HEK293 (cell line): ENCODE data around the gene LMO7.

Experiments
- CTCF ChIA-PET: fragments of 350-600 bp; formaldehyde crosslinking; extraction: SDS; loops from one replicate; lab custom pipeline; 2021; ENCODE audit warnings: antibody characterized with exemption; lab: Yijun Ruan, JAX
- POLR2A ChIA-PET: fragments of 300-600 bp; formaldehyde crosslinking; extraction: SDS; loops from one replicate; lab custom pipeline; 2020; ENCODE audit warnings: antibody characterized with exemption, inconsistent platforms; lab: Yijun Ruan, JAX
- H3K27ac ChIP-seq: fragments of 200-500 bp; sonication (Bioruptor generic); 2 replicates; pipeline ENCODE4 v1.5.1; 2014; ENCODE audit warnings: low read depth, low read length, control low read depth, inconsistent platforms; ENCODE audit errors: extremely low read depth
- H3K36me3 ChIP-seq, 2 experiments: fragments of 200-500 bp in 1 of 2; sonication (Bioruptor generic) in 1 of 2; 1 replicate in 1 of 2; 2 replicates in 1 of 2; pipeline ENCODE4 v1.5.1; 2014 to 2017; ENCODE audit warnings: inconsistent platforms in 2 of 2, low read length in 2 of 2; ENCODE audit not compliant: control insufficient read depth in 2 of 2, insufficient read depth in 1 of 2
- H3K4me1 ChIP-seq: fragments of 200-500 bp; sonication (Bioruptor generic); 2 replicates; pipeline ENCODE4 v1.5.1; 2014; ENCODE audit warnings: mild to moderate bottlenecking, low read length, inconsistent platforms; ENCODE audit not compliant: control insufficient read depth, insufficient read depth
- H3K4me3 ChIP-seq: 2 replicates; pipeline ENCODE4 v1.5.1; 2011; ENCODE audit warnings: low read depth, mild to moderate bottlenecking, control low read depth, low read length, moderate library complexity
- H3K9me3 ChIP-seq: fragments of 200-500 bp; sonication (Bioruptor generic); 2 replicates; pipeline ENCODE4 v1.5.1; 2014; ENCODE audit warnings: low read depth, low read length, inconsistent platforms; ENCODE audit not compliant: control insufficient read depth, insufficient read depth
- BCL11B ChIP-seq: fragments of 450-650 bp; formaldehyde crosslinking; IDR thresholded peaks from 2 replicates; pipeline ENCODE4 v1.5.1; 2016; ENCODE audit warnings: low read depth, missing biosample characterization, missing genetic modification characterization
- KLF1 ChIP-seq: fragments of 450-650 bp; formaldehyde crosslinking; IDR thresholded peaks from 2 replicates; pipeline ENCODE4 v1.5.1; 2016; ENCODE audit warnings: missing biosample characterization, missing genetic modification characterization
- KLF8 ChIP-seq: fragments of 450-650 bp; formaldehyde crosslinking; IDR thresholded peaks from 2 replicates; pipeline ENCODE4 v1.5.1; 2016; ENCODE audit warnings: missing biosample characterization, missing genetic modification characterization
- MEIS1 ChIP-seq: sonication (generic); formaldehyde crosslinking; IDR thresholded peaks from 2 replicates; pipeline ENCODE4 v1.8.1; 2022; ENCODE audit warnings: missing genetic modification reagents, mild to moderate bottlenecking, borderline replicate concordance
- SP3 ChIP-seq: fragments of 450-650 bp; formaldehyde crosslinking; IDR thresholded peaks from 2 replicates; pipeline ENCODE4 v1.5.1; 2016; ENCODE audit warnings: missing biosample characterization, missing genetic modification characterization
- ZNF174 ChIP-seq: fragments of 450-650 bp; formaldehyde crosslinking; IDR thresholded peaks from 2 replicates; pipeline ENCODE4 v1.5.0; 2017; ENCODE audit warnings: missing biosample characterization, mild to moderate bottlenecking, missing genetic modification characterization
- ZNF202 ChIP-seq: fragments of 450-650 bp; formaldehyde crosslinking; IDR thresholded peaks from 2 replicates; pipeline ENCODE4 v1.5.1; 2016; ENCODE audit warnings: missing biosample characterization, missing genetic modification characterization, borderline replicate concordance
- ZNF248 ChIP-seq: fragments of 450-650 bp; formaldehyde crosslinking; IDR thresholded peaks from 2 replicates; pipeline ENCODE4 v1.5.1; 2017; ENCODE audit warnings: missing biosample characterization, missing genetic modification characterization
- ZNF311 ChIP-seq: fragments of 450-650 bp; formaldehyde crosslinking; IDR thresholded peaks from 2 replicates; pipeline ENCODE4 v1.5.1; 2017; ENCODE audit warnings: missing biosample characterization, missing genetic modification characterization, borderline replicate concordance
- ZNF48 ChIP-seq: fragments of 450-650 bp; formaldehyde crosslinking; IDR thresholded peaks from 2 replicates; pipeline ENCODE4 v1.5.1; 2016; ENCODE audit warnings: missing biosample characterization, missing genetic modification characterization
- ZNF610 ChIP-seq: fragments of 450-650 bp; formaldehyde crosslinking; IDR thresholded peaks from 2 replicates; pipeline ENCODE4 v1.5.1; 2016; ENCODE audit warnings: missing biosample characterization, missing genetic modification characterization, borderline replicate concordance
- ZNF664 ChIP-seq: fragments of 450-650 bp; formaldehyde crosslinking; IDR thresholded peaks from 2 replicates; pipeline ENCODE4 v1.5.1; 2016; ENCODE audit warnings: missing biosample characterization, missing genetic modification characterization
- ZNF830 ChIP-seq: fragments of 450-650 bp; IDR thresholded peaks from 2 replicates; pipeline ENCODE4 v1.5.0; 2018; ENCODE audit warnings: missing biosample characterization, missing genetic modification characterization, low read depth, mild to moderate bottlenecking, moderate library complexity
- TF ChIP-seq, protein P1 (sequence below): fragments of 450-650 bp; formaldehyde crosslinking; IDR thresholded peaks from 2 replicates; pipeline ENCODE4 v1.5.1; 2016; ENCODE audit warnings: missing biosample characterization, missing genetic modification characterization, borderline replicate concordance
- TF ChIP-seq, protein P2 (sequence below): fragments of 450-650 bp; formaldehyde crosslinking; IDR thresholded peaks from 2 replicates; pipeline ENCODE4 v1.5.1; 2017; ENCODE audit warnings: missing biosample characterization, mild to moderate bottlenecking, missing genetic modification characterization, moderate library complexity
- TF ChIP-seq, protein P3 (sequence below): fragments of 450-650 bp; formaldehyde crosslinking; IDR thresholded peaks from 2 replicates; pipeline ENCODE4 v1.5.1; 2016; ENCODE audit warnings: missing biosample characterization, missing genetic modification characterization
- TF ChIP-seq, protein P4 (sequence below): fragments of 450-650 bp; formaldehyde crosslinking; IDR thresholded peaks from 2 replicates; pipeline ENCODE4 v1.5.1; 2016; ENCODE audit warnings: missing biosample characterization, missing genetic modification characterization
- TF ChIP-seq, protein P5 (sequence below): fragments of 450-650 bp; formaldehyde crosslinking; optimal IDR thresholded peaks from 2 replicates; pipeline ENCODE3; 2016; ENCODE audit warnings: missing biosample characterization, mild to moderate bottlenecking, missing genetic modification characterization
- TF ChIP-seq, protein P6 (sequence below): fragments of 450-650 bp; formaldehyde crosslinking; IDR thresholded peaks from 2 replicates; pipeline ENCODE4 v1.5.1; 2017; ENCODE audit warnings: missing biosample characterization, missing genetic modification characterization
- TF ChIP-seq, protein P7 (sequence below): fragments of 450-650 bp; formaldehyde crosslinking; IDR thresholded peaks from 2 replicates; pipeline ENCODE4 v1.5.1; 2016; ENCODE audit warnings: missing biosample characterization, missing genetic modification characterization

The LMO7 gene

DNA sequence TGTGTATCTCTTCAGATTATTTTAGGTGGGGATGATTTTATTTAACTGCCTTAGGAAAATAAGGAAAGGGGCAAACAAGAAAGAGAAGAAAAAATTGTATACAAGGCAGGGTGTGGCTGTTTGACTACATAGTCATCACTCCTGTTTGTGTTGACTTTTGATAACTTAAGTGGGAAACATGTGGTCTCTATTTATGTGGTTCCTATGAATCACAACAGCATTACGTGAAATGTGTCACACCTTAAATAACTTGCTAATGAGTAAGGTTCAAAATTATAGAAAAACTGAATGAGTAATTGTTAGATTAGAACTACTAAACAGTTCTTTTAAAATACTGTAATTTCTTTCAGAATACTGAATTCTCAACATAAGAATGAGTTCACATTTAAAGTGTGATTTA lies 69.3 kb downstream of the LMO7 start (continued):
- TF ChIP-seq, protein P1, sequence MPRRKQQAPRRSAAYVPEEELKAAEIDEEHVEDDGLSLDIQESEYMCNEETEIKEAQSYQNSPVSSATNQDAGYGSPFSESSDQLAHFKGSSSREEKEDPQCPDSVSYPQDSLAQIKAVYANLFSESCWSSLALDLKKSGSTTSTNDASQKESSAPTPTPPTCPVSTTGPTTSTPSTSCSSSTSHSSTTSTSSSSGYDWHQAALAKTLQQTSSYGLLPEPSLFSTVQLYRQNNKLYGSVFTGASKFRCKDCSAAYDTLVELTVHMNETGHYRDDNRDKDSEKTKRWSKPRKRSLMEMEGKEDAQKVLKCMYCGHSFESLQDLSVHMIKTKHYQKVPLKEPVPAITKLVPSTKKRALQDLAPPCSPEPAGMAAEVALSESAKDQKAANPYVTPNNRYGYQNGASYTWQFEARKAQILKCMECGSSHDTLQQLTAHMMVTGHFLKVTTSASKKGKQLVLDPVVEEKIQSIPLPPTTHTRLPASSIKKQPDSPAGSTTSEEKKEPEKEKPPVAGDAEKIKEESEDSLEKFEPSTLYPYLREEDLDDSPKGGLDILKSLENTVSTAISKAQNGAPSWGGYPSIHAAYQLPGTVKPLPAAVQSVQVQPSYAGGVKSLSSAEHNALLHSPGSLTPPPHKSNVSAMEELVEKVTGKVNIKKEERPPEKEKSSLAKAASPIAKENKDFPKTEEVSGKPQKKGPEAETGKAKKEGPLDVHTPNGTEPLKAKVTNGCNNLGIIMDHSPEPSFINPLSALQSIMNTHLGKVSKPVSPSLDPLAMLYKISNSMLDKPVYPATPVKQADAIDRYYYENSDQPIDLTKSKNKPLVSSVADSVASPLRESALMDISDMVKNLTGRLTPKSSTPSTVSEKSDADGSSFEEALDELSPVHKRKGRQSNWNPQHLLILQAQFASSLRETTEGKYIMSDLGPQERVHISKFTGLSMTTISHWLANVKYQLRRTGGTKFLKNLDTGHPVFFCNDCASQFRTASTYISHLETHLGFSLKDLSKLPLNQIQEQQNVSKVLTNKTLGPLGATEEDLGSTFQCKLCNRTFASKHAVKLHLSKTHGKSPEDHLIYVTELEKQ = peak; percentile 53; the same call in 1 of the 2 replicates
- TF ChIP-seq KLF1 (tag by site-specific recombination) = peak; percentile 60
- TF ChIP-seq ZNF174 = no peak
- TF ChIP-seq SP3 (tag by site-specific recombination) = 0 out of 2 replicates have a peak, but pooled peaks have one; percentile 17
- 0 out of 2 replicates have a peak, but pooled peaks have one; percentile 37 for TF ChIP-seq KLF8
- TF ChIP-seq, protein P2, sequence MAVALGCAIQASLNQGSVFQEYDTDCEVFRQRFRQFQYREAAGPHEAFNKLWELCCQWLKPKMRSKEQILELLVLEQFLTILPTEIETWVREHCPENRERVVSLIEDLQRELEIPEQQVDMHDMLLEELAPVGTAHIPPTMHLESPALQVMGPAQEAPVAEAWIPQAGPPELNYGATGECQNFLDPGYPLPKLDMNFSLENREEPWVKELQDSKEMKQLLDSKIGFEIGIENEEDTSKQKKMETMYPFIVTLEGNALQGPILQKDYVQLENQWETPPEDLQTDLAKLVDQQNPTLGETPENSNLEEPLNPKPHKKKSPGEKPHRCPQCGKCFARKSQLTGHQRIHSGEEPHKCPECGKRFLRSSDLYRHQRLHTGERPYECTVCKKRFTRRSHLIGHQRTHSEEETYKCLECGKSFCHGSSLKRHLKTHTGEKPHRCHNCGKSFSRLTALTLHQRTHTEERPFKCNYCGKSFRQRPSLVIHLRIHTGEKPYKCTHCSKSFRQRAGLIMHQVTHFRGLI (tag by site-specific recombination) = no peak
- no peak for TF ChIP-seq ZNF311
- TF ChIP-seq, protein P3, sequence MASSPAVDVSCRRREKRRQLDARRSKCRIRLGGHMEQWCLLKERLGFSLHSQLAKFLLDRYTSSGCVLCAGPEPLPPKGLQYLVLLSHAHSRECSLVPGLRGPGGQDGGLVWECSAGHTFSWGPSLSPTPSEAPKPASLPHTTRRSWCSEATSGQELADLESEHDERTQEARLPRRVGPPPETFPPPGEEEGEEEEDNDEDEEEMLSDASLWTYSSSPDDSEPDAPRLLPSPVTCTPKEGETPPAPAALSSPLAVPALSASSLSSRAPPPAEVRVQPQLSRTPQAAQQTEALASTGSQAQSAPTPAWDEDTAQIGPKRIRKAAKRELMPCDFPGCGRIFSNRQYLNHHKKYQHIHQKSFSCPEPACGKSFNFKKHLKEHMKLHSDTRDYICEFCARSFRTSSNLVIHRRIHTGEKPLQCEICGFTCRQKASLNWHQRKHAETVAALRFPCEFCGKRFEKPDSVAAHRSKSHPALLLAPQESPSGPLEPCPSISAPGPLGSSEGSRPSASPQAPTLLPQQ (tag by site-specific recombination) = peak; percentile 85

DNA sequence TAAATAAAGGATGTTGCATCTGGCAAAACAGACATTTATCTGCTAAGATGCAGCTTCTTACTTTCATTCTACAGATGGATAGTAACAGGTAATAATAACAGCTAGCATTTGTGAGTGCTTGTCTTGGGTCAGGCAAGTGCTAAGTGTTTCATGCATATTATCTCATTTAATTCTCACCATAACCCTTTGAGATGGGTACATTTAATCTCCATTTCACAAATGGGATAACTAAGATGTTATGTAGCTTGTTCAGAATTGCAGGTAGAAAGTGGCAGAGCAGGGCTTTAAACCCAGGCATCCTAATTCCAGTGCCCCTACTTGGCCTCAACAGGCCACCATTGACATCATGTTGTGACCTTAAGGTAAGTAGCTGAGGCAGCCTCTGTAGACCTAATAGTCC lies 69.8 kb downstream of the LMO7 start:
- ChIA-PET POLR2A (interaction anchor here (0.6 kb wide), 1 partner anchor 90 kb away, joined by 3 read pairs; no protein-coding TSS in a partner anchor), CTCF (interaction anchor here (1.0 to 2.6 kb wide), 3 partner anchors 10 to 164 kb away, joined by 4 to 10 read pairs (median 7); no protein-coding TSS in a partner anchor)

DNA sequence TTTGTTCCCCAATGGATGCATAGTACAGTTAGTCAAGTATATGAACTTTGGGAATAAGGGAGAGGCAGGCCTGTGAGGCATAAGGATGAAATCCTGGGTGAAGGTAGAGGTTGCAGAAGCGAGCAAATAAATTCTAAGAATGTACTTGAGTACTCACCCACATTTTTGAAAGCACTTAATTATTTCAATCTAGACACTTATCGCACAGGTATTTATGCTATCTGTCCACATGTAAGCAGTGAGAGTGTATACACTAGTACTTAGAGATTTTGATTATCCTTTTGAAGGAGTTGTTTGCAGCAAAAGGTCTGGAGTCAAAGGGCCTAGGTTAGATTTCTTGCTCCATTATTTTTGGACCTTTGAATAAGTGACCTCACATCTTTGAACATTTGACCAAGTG lies 77.7 kb downstream of the LMO7 start:
- Histone ChIP-seq H3K9me3 (no peaks in the 10 kb centered on the region), H3K4me1 (no peaks in the 10 kb centered on the region), H3K4me3 (no peak overlapping the region), H3K36me3 (no peaks in the 10 kb centered on the region), H3K27ac (no peak overlapping the region)
- TF ChIP-seq, protein P4, sequence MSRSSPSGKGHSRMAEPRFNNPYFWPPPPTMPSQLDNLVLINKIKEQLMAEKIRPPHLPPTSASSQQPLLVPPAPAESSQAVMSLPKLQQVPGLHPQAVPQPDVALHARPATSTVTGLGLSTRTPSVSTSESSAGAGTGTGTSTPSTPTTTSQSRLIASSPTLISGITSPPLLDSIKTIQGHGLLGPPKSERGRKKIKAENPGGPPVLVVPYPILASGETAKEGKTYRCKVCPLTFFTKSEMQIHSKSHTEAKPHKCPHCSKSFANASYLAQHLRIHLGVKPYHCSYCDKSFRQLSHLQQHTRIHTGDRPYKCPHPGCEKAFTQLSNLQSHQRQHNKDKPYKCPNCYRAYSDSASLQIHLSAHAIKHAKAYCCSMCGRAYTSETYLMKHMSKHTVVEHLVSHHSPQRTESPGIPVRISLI (tag by site-specific recombination) = no peak
- TF ChIP-seq ZNF610 (tag by site-specific recombination) (no peak), ZNF202 (tag by site-specific recombination) (no peak), ZNF830 (tag by site-specific recombination) (no peak), MEIS1 (CRISPR knock-in tag) (no peak), ZNF48 (tag by site-specific recombination) (no peak), BCL11B (no peak)
- TF ChIP-seq, protein P5, sequence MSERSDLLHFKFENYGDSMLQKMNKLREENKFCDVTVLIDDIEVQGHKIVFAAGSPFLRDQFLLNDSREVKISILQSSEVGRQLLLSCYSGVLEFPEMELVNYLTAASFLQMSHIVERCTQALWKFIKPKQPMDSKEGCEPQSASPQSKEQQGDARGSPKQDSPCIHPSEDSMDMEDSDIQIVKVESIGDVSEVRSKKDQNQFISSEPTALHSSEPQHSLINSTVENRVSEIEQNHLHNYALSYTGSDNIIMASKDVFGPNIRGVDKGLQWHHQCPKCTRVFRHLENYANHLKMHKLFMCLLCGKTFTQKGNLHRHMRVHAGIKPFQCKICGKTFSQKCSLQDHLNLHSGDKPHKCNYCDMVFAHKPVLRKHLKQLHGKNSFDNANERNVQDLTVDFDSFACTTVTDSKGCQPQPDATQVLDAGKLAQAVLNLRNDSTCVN (tag by site-specific recombination) = no peak
- TF ChIP-seq, protein P6, sequence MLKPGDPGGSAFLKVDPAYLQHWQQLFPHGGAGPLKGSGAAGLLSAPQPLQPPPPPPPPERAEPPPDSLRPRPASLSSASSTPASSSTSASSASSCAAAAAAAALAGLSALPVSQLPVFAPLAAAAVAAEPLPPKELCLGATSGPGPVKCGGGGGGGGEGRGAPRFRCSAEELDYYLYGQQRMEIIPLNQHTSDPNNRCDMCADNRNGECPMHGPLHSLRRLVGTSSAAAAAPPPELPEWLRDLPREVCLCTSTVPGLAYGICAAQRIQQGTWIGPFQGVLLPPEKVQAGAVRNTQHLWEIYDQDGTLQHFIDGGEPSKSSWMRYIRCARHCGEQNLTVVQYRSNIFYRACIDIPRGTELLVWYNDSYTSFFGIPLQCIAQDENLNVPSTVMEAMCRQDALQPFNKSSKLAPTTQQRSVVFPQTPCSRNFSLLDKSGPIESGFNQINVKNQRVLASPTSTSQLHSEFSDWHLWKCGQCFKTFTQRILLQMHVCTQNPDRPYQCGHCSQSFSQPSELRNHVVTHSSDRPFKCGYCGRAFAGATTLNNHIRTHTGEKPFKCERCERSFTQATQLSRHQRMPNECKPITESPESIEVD (tag by site-specific recombination) = no peak
- TF ChIP-seq, protein P7, sequence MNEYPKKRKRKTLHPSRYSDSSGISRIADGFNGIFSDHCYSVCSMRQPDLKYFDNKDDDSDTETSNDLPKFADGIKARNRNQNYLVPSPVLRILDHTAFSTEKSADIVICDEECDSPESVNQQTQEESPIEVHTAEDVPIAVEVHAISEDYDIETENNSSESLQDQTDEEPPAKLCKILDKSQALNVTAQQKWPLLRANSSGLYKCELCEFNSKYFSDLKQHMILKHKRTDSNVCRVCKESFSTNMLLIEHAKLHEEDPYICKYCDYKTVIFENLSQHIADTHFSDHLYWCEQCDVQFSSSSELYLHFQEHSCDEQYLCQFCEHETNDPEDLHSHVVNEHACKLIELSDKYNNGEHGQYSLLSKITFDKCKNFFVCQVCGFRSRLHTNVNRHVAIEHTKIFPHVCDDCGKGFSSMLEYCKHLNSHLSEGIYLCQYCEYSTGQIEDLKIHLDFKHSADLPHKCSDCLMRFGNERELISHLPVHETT (tag by site-specific recombination) = no peak
- CTCF ChIA-PET = interaction anchor here (4.1 kb wide), 1 partner anchor 18 kb away, joined by 22 read pairs; no protein-coding TSS in a partner anchor
- POLR2A ChIA-PET = no interaction called here

More for the DNA sequence above, 69.8 kb downstream of the LMO7 start:
- Histone ChIP-seq H3K4me3 (no peak overlapping the region), H3K9me3 (no peaks in the 10 kb centered on the region), H3K36me3 (no peaks in the 10 kb centered on the region), H3K4me1 (no peaks in the 10 kb centered on the region)
- TF ChIP-seq ZNF664 (tag by site-specific recombination) = peak; percentile 91
- no peak for TF ChIP-seq ZNF248 (tag by site-specific recombination)
- TF ChIP-seq, all 188 proteins: peak for 1
- H3K27ac ChIP-seq = no peak overlapping the region
